HL-60/S4 treated with retinoic acid at 250 ng/mL for 4 days and 3 days (cell line): ENCODE results near the gene GAPT.
"Not testable (repeated sequence)": the region's sequence is repeated elsewhere in the genome, so short reads cannot be mapped to it uniquely, and the experiment has no call there.

Experiments used
- in situ Hi-C: fragments of 300-500 bp; cut with MboI; formaldehyde crosslinking; loops from 2 replicates; pipeline ENCODE4 v1.7.0; 2022; ENCODE audit warnings: low sequenced_read_pairs

The GAPT gene

GRCh38 chr5:58499231-58499630 lies 8.0 kb downstream of the GAPT start:
- in situ Hi-C loops: loop anchor here (25.0 kb wide), 1 partner anchor 338 kb away; no protein-coding TSS in a partner anchor

- in situ Hi-C loops: loop anchor here (25.0 kb wide), 1 partner anchor 337 kb away; no protein-coding TSS in a partner anchor
Observed at GRCh38 chr5:58499941-58500340, 8.7 kb downstream of the GAPT start.

GRCh38 chr5:58501778-58502417 lies 10.7 kb downstream of the GAPT start:
- in situ Hi-C loops: no loop called here

GRCh38 chr5:58503390-58504046 lies 12.3 kb downstream of the GAPT start:
- in situ Hi-C loops: no loop called here

GRCh38 chr5:58504766-58505165 lies 13.5 kb downstream of the GAPT start:
- in situ Hi-C loops: no loop called here

GRCh38 chr5:58505502-58505901 lies 14.3 kb downstream of the GAPT start:
- in situ Hi-C loops: no loop called here

GRCh38 chr5:58505971-58506640 lies 14.9 kb downstream of the GAPT start:
- in situ Hi-C loops: no loop called here

GRCh38 chr5:58507715-58508114 lies 16.5 kb downstream of the GAPT start:
- in situ Hi-C loops: no loop called here

- in situ Hi-C loops: no loop called here
Observed at GRCh38 chr5:58517198-58517597, 26.0 kb downstream of the GAPT start.

- in situ Hi-C loops: no loop called here
Observed at GRCh38 chr5:58523956-58524355, 32.7 kb downstream of the GAPT start.

GRCh38 chr5:58524571-58524970 lies 33.3 kb downstream of the GAPT start:
- in situ Hi-C loops: no loop called here

- in situ Hi-C loops: no loop called here
Observed at GRCh38 chr5:58530942-58531490, 39.8 kb downstream of the GAPT start.

GRCh38 chr5:58541935-58542334 lies 50.7 kb downstream of the GAPT start:
- in situ Hi-C loops: not testable (repeated sequence)

GRCh38 chr5:58542709-58543108 lies 51.5 kb downstream of the GAPT start:
- in situ Hi-C loops: no loop called here

- in situ Hi-C loops: no loop called here
Observed at GRCh38 chr5:58543723-58544122, 52.5 kb downstream of the GAPT start.

- in situ Hi-C loops: no loop called here
Observed at GRCh38 chr5:58544195-58544594, 53.0 kb downstream of the GAPT start.

GRCh38 chr5:58544926-58545325 lies 53.7 kb downstream of the GAPT start:
- in situ Hi-C loops: no loop called here

GRCh38 chr5:58545912-58546311 lies 54.7 kb downstream of the GAPT start:
- in situ Hi-C loops: no loop called here
